Measurements from ENCODE around the gene OSGEP.

OSGEP gene

GRCh38 chr14:20454516-20455354 is at the start of gene OSGEP, which contains the start of gene APEX1:
Gene OSGEP, minus strand, starts transcription at chr14:20454812. Its CDS starts 129 bp downstream, at chr14:20454683.
Gene APEX1, plus strand, starts transcription at chr14:20455226. Its CDS starts 420 bp downstream, at chr14:20455646.
- DNase-seq = peak; percentile 99

GRCh38 chr14:20503898-20504297 is 49.3 kb upstream of the OSGEP start:
- DNase-seq = no peak

GRCh38 chr14:20501346-20501745 is 46.7 kb upstream of the OSGEP start:
- peak; percentile 29 for DNase-seq

- DNase-seq = no peak
These were observed 45.3 kb upstream of the OSGEP start for GRCh38 chr14:20499881-20500280.

GRCh38 chr14:20499108-20499507 is 44.5 kb upstream of the OSGEP start:
- DNase-seq = no peak

- DNase-seq = no peak
These were observed 44.0 kb upstream of the OSGEP start for GRCh38 chr14:20498622-20499021.

GRCh38 chr14:20494935-20495766 is 40.5 kb upstream of the OSGEP start:
- peak; percentile 9 for DNase-seq

- DNase-seq = no peak
These were observed 39.0 kb upstream of the OSGEP start for GRCh38 chr14:20493634-20494033.

GRCh38 chr14:20492486-20492885 is 37.9 kb upstream of the OSGEP start:
- no peak for DNase-seq

GRCh38 chr14:20490563-20490962 is 36.0 kb upstream of the OSGEP start:
- DNase-seq = no peak

GRCh38 chr14:20489093-20489994 is 34.7 kb upstream of the OSGEP start:
- DNase-seq = peak; percentile 12

GRCh38 chr14:20487396-20487725 is 32.7 kb upstream of the OSGEP start:
- no peak for DNase-seq

- no peak for DNase-seq
These were observed 32.2 kb upstream of the OSGEP start for GRCh38 chr14:20486684-20487395.

GRCh38 chr14:20485900-20486299 is 31.3 kb upstream of the OSGEP start:
- DNase-seq = no peak

GRCh38 chr14:20482382-20482781 is 27.8 kb upstream of the OSGEP start:
- DNase-seq = no peak

GRCh38 chr14:20478894-20479293 is 24.3 kb upstream of the OSGEP start:
- no peak for DNase-seq

- DNase-seq = no peak
These were observed 22.7 kb upstream of the OSGEP start for GRCh38 chr14:20477211-20477876.

- no peak for DNase-seq
These were observed 22.2 kb upstream of the OSGEP start for GRCh38 chr14:20476776-20477175.

GRCh38 chr14:20472536-20473169 is 18.0 kb upstream of the OSGEP start:
- no peak for DNase-seq

- peak; percentile 16 for DNase-seq
These were observed 15.9 kb upstream of the OSGEP start for GRCh38 chr14:20470603-20470901.

GRCh38 chr14:20469890-20470602 is 15.4 kb upstream of the OSGEP start:
- DNase-seq = peak; percentile 79
